ENCODE data around the gene LMOD1. TPM values are rescaled to one million over a fixed set of nuclear protein-coding genes. Genes with fewer than 3 reads are reported as not detected.
A peak's percentile ranks its signal among the peaks of the same experiment; 100 is the strongest.

Gene LMOD1
- total and polyA plus RNA-seq, 2 of the 8 experiments (the other 6 are each of a cell fraction or from before 2014, with no cell fraction given): 0.77 to 1.4 TPM

DNA sequence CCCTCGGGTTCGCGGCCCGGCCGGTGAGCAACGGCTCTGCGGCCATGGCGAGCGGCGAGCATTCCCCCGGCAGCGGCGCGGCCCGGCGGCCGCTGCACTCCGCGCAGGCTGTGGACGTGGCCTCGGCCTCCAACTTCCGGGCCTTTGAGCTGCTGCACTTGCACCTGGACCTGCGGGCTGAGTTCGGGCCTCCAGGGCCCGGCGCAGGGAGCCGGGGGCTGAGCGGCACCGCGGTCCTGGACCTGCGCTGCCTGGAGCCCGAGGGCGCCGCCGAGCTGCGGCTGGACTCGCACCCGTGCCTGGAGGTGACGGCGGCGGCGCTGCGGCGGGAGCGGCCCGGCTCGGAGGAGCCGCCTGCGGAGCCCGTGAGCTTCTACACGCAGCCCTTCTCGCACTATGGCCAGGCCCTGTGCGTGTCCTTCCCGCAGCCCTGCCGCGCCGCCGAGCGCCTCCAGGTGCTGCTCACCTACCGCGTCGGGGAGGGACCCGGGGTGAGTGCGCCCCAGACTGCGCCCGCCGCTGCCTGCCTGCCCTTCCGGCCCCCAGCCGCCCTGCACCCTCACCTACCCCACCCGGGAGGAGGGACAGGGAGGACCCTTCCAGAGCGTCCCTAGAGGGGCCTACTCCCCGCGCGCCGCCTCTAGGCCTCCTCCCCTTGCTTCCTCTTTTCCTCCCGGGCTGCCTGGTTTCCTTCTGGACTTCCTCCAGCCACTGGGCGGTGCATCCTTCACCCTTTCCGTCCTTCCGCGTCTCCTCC lies 36.5 kb upstream of the LMOD1 start, which contains the start of gene RNPEP (continued):
- TF ChIP-seq, protein P1, sequence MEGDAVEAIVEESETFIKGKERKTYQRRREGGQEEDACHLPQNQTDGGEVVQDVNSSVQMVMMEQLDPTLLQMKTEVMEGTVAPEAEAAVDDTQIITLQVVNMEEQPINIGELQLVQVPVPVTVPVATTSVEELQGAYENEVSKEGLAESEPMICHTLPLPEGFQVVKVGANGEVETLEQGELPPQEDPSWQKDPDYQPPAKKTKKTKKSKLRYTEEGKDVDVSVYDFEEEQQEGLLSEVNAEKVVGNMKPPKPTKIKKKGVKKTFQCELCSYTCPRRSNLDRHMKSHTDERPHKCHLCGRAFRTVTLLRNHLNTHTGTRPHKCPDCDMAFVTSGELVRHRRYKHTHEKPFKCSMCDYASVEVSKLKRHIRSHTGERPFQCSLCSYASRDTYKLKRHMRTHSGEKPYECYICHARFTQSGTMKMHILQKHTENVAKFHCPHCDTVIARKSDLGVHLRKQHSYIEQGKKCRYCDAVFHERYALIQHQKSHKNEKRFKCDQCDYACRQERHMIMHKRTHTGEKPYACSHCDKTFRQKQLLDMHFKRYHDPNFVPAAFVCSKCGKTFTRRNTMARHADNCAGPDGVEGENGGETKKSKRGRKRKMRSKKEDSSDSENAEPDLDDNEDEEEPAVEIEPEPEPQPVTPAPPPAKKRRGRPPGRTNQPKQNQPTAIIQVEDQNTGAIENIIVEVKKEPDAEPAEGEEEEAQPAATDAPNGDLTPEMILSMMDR (IDR thresholded peaks at IDR 0.05; ENCODE audit: control extremely low read depth in 1 of 3, insufficient read depth in 1 of 3, low read depth in 1 of 3, low read length in 3 of 3): peak in 1 of 3 experiments; percentile 12; a peak in 1 of 4 replicates
- no peak for TF ChIP-seq RAD21 (IDR thresholded peaks at IDR 0.05 in 1 of 2, conservative IDR thresholded peaks at IDR 0.05 in 1 of 2; ENCODE audit: low read depth in 2 of 2, low read length in 2 of 2)
- no peak for TF ChIP-seq SIX5 (IDR thresholded peaks at IDR 0.05; ENCODE audit: low read depth, low read length)
- 0 out of 2 replicates have a peak, but pooled peaks have one; percentile 12 for TF ChIP-seq EGR1 (IDR thresholded peaks at IDR 0.05; ENCODE audit: borderline replicate concordance, low read depth, low read length)
- TF ChIP-seq TCF12 (IDR thresholded peaks at IDR 0.05; ENCODE audit: low read depth, low read length): no peak
- no peak for TF ChIP-seq RFX5 (IDR thresholded peaks at IDR 0.05; ENCODE audit: borderline replicate concordance, low read depth, low read length)
- no peak for TF ChIP-seq CEBPB (IDR thresholded peaks at IDR 0.05; ENCODE audit: low read depth, low read length)
- no peak for TF ChIP-seq MAX (IDR thresholded peaks at IDR 0.05)
- TF ChIP-seq POLR2A (IDR thresholded peaks at IDR 0.05; ENCODE audit: control extremely low read depth in 1 of 2, low read depth in 2 of 2, low read length in 2 of 2): peak; percentile 6 to 68
- 0 out of 4 replicates have a peak, but pooled peaks have one; percentile 39 to 55 for TF ChIP-seq SIN3A (conservative IDR thresholded peaks at IDR 0.05 in 1 of 2, IDR thresholded peaks at IDR 0.05 in 1 of 2; ENCODE audit: low read depth in 1 of 2, low read length in 2 of 2)
- no peak for TF ChIP-seq FOSL1 (IDR thresholded peaks at IDR 0.05; ENCODE audit: insufficient read depth, low read depth, low read length)
- no peak for TF ChIP-seq CREB1 (IDR thresholded peaks at IDR 0.05)
- peak; percentile 81 for TF ChIP-seq TAF7 (optimal IDR thresholded peaks at IDR 0.05; ENCODE audit: borderline replicate concordance, low read depth, low read length)
- TF ChIP-seq, protein P2, sequence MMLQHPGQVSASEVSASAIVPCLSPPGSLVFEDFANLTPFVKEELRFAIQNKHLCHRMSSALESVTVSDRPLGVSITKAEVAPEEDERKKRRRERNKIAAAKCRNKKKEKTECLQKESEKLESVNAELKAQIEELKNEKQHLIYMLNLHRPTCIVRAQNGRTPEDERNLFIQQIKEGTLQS (IDR thresholded peaks at IDR 0.05; ENCODE audit: insufficient read depth, low read depth, low read length): no peak
- no peak for TF ChIP-seq ZNF274 (IDR thresholded peaks at IDR 0.05; ENCODE audit: borderline replicate concordance, extremely low read depth, low read length)
- TF ChIP-seq BCL11A (IDR thresholded peaks at IDR 0.05; ENCODE audit: low read depth in 2 of 2, low read length in 2 of 2): no peak
- TF ChIP-seq PHF8 (conservative IDR thresholded peaks at IDR 0.05; ENCODE audit: low read depth, low read length): peak; percentile 91
